ENCODE measurements around the gene SNX8.
"Not testable (repeated sequence)": the region's sequence is repeated elsewhere in the genome, so short reads cannot be mapped to it uniquely, and the experiment has no call there.

The SNX8 gene

DNA sequence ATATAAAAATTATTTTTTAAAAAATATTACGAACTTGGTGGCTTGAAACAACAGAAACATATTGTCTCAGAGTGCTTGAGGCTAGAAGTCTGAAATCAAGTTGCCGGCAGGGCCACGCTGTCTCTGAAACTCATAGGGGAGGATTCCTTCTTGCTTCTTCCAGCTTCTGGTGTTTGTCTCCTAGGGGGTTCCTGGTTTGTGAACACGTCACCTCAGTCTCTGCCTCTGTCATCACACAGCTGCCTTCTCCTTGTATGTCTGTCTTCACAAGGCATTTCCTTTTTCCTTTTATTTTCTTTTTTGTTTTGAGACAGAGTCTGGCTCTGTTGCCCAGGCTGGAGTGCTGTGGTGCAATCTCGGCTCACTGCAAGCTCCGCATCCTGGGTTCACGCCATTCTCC lies 12.7 kb upstream of the SNX8 start:
- DNase-seq = no peak

DNA sequence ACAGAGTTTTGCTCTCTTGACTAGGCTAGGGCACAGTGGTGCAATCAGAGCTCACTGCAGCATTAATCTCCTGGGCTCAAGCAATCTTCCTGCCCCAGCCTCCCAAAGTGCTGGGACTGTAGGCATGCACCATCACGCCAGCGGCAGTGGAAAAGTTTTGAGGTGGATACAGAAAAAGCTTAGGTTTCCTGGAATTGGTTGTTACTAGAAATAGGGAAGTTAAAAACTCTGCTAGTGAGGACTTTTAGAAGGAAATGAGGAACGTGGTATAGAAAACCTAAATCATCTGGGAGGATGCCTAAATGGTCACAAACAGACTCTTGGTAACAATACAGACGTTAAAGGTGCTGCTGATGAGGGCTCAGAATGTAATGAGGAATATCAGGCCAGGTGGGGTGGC lies 10.9 kb upstream of the SNX8 start:
- DNase-seq = no peak

DNA sequence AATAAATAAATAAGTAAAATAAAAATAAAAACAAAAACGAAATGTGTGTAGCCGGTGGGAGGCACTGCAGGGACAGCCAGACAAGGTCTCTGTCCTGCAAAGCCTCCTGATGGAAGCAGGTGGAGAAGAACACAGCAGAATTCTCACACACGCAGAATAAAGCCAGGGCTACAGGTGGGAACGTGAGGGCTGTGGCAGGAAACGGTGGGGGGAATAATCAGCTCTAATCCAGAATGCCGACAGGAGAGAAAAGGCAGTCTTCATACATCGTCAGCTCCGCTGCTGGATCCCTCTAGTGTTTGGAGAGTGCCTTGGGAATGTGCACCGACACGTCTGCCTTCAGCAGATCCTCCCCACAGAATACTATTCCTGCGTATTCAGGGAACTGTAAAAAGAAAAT lies 6.8 kb upstream of the SNX8 start:
- no peak for DNase-seq

DNA sequence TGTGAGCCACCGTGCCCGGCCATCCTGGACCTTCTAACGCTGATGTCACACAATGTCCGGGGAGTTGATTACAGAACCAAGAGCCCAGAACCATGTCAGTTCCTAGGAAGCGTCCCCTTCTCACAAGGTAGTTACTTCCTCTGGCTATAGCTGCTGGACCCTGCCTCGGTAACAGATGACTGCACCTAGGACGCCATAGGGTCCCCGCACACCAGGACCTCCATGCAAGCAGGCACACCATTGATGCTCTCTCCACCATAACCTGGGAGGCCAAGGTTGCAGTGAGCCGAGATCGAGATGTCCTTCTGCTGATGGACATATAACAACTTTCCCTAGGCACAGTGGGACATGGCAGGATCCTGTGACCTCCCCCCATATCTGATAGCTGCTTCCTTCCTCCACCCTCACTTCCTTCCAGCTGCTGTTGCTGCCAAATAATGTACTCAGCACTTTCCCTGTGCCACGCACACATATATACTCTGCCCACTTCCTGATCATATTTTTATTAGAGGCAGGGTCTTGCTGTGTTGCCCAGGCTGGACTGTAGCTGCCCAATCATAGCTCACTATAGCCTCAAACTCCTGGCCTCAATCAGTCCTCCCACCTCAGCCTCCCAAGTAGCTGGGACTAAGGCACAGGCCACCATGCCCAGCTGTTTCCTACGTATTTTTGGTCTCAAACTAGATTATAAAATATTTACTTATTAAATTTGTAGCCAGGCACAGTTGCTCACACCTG lies 3.5 kb upstream of the SNX8 start:
- no peak for DNase-seq

DNA sequence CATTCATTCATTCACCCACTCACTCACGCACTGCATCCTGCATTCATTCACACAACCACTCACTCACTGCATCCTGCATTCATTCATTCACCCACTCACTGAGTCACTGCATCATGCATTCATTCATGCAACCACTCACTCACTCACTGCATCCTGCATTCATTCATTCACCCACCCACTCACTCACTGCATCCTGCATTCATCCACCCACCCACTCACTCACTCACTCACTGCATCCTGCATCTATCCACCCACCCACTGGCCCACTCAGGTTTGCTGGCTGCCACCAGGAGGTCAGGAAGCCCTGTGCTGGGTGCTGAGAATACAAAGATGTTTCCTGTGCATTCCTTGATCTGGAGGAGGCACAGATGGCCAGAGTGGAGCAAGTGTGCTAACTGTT lies 2.3 kb upstream of the SNX8 start:
- no peak for DNase-seq

DNA sequence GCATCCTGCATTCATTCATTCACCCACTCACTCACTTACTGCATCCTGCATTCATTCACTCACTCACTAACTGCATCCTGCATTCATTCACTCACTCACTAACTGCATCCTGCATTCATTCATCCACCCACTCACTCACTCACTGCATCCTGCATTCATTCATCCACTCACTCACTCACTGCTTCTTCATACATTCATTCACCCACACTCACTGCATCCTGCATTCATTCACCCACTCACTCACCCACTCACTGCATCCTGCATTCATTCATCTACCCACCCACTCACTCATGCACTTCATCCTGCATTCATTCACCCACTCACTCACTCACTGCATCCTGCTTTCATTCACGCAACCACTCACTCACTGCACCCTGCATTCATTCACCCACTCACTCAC lies 1.5 kb upstream of the SNX8 start:
- no peak for DNase-seq

DNA sequence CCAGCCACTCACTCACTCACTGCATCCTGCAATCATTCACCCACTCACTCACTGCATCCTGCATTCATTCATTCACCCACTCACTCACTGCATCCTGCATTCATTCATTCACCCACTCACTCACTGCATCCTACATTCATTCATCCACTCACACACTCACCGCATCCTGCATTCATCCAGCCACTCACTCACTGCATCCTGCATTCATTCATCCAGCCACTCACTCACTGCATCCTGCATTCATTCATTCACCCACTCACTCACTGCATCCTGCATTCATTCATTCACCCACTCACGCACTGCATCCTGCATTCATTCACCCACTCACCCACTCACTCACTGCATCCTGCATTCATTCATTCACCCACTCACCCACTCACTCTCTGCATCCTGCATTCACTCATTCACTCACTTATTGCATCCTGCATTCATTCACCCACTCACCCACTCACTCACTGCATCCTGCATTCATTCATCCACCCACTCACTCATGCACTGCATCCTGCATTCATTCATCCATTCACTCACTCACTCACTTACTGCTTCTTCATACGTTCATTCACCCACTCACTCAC lies 802 bp upstream of the SNX8 start:
- DNase-seq = not testable (repeated sequence)

DNA sequence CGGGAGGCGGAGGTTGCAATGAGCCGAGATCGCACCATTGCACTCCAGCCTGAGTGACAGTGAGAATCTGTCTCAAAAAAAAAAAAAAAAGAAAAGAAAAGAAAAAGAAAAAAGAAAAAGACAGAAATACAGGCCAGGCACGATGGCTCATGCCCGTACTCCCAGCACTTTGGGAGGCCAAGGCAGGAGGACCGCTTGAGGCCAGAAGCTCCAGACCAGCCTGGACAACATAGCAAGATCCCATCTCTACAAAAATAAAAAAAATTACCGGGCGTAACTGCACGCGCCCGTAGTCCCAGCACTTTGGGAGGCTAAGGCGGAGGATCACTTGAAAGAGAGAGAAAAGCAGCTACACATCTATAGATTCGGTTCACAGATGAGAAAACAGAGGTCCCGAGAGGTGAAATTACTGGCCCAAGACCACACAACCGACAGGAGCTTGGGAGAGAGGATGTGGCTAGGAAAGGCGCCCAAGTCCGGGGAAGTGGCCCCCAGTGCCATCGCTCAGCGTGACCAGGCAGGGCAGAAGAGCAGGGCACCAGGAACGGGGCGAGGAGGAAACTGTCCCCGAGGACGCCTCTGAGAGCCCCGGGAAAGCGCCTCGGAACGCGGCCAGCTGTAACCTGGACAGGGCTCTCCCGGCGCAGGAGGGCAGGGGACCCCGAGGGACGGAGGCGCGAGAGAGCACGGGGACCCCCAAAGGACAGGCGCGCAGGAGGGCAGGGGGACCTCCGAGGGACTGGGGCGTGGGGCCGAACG lies 612 bp downstream of the SNX8 start:
- DNase-seq = no peak

DNA sequence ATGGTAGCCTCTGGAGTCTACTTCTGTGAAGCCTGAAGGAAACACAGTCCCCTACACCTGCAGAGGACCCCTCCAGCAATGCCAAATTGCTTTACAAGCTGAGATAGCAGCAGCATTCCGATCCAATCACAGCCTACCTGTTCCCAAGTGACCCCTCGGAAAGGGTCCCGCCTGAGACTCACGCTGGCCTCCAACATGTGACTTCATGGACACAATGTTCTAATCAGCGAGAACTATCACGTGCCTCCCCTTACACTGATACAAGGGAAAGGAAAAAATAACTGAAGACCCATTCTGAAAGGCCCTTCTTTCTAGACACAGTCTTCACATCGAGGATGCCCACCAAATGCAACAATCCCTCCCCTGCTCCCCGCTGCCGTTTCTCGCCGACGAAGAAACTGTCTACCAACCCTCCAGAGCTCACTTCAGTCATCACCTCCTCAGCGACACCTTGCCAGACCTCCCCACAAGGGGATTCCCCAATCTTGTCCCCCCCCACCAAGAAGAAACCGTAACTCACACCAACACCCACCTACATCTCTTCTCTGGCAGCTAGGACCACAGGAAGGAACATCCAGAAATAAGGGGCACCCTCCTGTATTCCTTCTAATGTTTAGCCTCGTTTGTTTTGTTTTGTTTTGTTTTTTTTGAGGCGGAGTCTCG lies 1.8 kb downstream of the SNX8 start:
- DNase-seq = no peak

DNA sequence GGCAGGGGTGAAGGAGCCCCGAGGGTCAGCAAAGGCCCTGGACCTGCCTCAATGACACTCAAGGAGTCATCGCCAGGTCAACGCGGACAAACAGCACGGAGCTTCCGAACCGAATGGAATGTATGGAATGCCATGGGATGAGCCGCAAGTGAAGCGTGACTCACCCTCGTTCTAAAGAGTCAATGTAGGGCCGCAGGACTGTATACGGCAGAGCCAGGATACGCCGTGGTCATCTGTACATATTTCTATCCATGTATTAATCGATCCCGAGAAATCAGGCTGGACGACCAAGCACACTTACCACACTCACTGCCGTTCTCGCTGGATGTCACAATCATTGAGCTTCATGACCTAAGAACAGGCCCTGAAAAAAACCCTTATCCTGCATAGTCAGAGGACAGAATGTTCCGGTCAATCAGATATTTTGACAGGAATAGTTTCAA lies 4.3 kb downstream of the SNX8 start:
- no peak for DNase-seq

DNA sequence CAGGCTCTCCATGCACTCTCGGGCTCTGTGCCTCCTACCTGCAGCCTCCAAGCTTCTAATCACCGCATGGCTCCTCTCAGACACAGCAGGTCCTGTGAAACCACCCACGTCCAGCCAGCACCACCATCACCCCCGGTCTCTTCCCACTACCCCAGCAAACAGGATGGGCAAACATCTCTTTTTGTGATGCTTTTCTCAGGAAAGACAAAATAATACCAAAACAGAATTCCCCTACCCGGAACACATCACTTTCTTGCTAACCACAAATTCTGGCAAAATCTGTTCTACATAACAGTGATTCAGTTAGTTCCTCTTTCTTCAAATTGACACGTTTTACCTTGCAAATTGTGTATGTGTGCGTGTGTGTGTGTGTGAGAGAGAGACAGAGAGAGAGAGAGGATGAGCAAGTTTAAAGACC lies 6.5 kb downstream of the SNX8 start:
- DNase-seq = no peak

DNA sequence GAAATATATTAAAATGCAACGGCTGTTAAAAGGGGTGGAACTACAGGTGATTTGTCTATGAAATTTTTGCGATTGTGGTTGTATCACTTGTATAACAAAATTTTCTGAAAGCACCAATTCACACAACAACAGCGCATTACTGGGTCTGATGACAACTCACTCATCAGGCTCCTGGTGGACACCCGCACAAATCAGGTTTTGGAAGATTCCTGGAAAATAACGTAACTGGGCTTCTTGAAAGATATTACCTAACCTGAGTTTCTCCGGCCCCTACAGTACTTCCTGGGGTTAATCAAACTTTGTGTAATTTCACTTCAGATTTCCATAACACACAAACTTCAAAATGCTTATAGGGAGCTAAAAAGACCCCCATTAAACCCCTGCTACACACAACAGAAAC lies 7.6 kb downstream of the SNX8 start:
- no peak for DNase-seq

DNA sequence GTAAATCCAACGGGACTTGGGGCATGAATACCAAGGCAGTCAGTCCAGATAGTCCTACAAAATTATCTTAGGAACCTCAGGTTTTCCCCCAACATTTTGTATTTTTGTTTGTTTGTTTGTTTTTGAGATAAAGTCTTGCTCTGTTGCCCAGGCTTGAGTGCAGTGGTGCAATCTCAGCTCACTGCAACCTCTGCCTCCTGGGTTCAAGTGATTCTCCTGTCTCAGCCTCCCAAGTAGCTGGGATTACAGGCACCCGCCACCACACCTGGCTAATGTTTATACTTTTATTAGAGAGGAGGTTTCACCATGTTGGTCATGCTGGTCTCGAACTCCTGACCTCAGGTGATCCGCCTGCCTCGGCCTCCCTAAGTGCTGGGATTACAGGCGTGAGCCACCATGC lies 9.0 kb downstream of the SNX8 start:
- not testable (repeated sequence) for DNase-seq

DNA sequence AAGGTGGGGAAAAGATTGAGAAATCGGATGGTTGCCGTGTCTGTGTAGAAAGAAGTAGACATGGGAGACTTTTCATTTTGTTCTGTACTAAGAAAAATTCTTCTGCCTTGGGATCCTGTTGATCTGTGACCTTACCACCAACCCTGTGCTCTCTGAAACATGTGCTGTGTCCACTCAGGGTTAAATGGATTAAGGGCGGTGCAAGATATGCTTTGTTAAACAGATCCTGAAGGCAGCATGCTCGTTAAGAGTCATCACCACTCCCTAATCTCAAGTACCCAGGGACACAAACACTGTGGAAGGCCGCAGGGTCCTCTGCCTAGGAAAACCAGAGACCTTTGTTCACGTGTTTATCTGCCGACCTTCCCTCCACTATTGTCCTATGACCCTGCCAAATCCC lies 10.7 kb downstream of the SNX8 start:
- not testable (repeated sequence) for DNase-seq

DNA sequence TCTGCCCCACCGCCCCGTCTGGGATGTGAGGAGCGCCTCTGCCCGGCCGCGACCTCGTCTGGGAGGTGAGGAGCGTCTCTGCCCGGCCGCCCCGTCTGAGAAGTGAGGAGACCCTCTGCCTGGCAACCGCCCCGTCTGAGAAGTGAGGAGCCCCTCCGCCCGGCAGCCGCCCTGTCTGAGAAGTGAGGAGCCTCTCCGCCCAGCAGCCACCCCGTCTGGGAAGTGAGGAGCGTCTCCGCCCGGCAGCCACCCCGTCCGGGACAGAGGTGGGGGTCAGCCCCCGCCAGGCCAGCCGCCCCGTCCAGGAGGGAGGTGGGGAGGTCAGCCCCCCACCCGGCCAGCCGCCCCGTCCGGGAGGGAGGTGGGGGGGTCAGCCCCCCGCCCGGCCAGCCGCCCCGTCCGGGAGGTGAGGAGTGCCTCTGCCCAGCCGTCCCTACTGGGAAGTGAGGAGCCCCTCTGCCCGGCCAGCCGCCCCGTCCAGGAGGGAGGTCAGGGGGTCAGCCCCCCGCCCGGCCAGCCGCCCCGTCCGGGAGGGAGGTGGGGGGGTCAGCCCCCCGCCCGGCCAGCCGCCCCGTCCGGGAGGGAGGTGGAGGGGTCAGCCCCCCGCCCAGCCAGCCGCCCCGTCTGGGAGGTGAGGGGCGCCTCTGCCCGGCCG lies 11.4 kb downstream of the SNX8 start:
- DNase-seq = not testable (repeated sequence)

DNA sequence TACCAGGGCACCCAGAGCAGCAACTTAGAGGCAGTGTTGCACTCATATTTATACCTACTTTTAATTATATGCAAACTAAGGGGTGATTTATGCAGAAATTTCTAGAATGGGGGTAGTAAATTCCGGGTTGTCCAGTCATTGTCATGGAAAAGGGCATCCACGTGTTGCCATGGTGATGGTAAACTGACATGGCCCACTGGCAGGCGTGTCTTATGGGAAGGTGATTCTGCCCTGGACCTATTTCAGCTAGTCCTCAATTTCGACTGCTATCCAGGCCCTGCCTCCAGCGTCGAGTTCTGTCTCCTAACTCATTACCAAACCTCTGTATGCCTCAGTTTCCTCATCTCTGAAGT lies 12.8 kb downstream of the SNX8 start:
- no peak for DNase-seq

DNA sequence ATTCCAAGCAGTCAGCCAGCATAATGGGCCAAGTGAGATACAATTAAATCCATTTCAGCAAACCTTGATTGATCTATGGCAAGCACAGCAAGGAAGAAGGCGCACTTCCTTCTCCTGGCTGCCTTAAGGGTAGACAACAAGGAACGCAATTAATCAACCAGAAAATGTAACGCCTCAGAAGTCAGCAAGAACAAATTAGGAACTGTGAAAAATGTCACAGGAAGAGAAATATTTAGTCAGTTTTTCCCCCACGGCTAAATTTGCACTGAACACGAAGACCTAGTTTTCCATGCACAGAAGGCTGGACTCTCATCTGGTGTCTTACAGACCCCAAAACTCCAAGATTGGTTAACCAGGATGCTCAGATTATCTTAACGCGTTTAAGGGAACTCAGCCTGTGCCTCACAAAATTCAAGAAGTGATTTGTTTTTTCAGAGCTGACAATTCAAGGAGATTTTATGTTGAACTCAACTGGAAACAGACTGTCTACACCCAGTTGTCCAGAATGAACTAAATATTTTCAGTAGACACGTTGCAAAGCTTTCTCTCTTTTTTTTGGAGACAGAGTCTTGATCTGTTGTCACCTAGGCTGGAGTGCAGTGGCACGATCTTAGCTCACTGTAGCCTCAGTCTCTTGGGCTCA lies 14.2 kb downstream of the SNX8 start:
- no peak for DNase-seq

DNA sequence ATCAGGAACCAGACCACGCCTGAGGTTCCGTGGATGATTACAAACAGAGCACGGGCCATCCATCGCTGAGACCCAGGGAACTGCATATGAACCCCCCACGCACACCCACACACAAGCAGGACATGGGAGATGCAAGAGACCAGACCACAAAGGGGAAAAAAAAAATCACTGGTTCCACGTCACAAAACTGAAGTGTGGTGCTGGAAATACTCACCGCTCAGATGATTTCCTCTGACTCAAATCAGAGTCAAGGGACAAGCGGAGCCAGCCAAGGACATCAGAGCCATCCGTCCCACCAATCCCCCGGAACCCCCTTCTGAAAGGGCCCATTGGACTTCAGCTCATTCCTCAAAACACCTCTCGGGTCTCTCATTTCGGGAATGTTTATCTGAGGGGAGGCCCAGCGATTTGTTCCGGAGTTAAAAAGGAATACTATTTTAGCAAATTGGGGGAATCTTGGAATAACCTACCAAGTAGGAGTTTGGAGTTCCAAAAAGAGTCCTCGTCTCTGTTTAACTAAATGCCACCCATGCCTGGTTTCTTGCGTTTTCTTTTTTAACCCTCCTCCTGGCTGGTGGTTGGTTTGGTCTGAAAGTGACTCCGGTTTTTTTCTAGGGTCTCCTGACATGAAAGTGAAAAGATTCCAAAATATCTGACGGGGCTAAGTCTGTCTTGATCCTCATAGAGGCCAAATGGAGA lies 15.0 kb downstream of the SNX8 start:
- no peak for DNase-seq

DNA sequence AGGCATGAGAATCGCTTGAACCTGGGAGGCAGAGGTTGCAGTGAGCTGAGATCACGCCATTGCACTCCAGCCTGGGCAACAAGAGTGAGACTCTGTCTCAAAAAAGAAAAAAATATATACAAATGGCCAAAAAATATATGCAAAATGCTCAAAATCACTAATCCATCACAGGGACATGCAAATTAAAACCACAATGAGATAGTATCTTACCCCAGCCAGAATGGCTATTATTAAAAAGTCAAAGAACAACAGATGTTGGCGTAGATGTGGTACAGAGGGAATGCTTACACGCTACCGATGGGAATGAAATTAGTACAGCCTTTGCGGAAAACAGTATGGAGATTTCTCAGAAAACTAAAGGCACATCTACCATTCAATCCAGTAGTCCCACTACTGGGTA lies 17.4 kb downstream of the SNX8 start:
- no peak for DNase-seq

DNA sequence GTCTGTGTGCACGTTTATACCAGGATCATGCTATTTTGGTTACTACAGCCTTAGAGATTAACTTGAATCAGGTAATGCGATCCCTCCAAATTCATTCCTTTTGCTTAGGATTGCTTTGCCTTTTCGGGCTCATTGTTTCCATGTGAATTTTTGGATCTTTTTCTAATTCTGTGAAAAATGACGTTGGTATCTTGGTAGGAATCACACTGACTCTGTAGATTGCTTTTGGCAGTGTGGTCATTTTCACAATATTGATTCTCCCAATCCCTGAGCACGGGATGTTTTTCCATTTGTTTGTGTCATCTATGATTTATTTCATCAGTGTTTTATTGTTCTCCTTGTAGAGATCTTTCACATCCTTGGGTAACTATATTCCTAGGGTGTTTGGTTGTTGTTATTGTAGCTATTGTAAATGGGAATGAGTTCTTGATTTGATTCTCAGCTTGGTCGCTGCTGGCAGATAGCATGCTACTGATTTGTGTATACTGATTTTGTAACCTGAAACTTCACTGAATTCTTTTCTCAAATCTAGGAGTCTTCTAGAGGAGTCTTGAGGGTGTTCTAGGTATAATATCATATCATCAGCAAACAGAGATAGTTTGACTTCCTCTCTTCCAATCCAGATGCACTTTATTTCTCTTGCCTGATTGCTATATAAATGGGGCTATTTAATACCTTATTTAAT lies 18.2 kb downstream of the SNX8 start:
- DNase-seq = no peak

DNA sequence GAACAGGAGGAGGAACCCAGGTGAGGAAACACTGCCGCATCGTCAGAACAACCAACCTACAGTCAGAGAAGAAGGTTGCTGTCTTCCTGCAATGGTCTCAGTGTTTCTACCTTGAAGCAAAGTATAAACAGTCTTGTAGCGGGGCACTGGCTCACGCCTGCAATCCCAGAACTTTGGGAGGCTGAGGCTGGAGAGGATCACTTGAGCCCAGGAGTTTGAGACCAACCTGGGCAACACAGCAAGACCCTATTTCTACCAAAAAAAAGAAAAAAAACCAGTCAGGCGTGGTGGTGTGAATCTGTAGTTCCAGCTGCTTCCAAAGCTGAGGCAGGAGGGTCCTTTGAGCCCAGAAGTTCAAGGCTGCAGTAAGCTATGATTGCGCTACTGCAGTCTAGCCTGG lies 23.4 kb downstream of the SNX8 start:
- DNase-seq = no peak

DNA sequence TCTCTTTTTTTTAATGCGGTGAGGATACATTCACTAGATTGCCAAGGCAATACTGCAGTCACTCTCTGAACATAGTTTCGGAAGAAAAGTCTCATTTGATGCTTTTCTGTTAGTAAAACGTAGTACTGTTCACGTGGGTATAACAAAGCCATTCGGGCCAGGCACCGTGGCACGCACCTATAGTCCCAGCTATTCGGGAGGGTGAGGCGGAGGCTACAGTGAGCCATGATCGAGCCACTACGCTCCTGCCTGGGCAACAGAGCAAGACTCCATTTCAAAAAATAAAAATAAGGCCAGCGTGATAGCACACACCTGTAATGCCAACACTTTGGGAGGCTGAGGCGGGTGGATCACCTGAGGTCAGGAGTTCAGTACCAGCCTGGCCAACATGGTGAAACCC lies 24.6 kb downstream of the SNX8 start:
- DNase-seq = no peak

Data from NCI-H748 treated with DMSO at 0.1 percent for 48 hours (cell line).